MM.1S (cell line): ENCODE results near the gene CHD6.

Experiments
- CTCF ChIP-seq: fragments of 300-600 bp; sonication (generic); IDR thresholded peaks from 2 replicates; pipeline ENCODE4 v1.5.1; 2016; ENCODE audit warnings: antibody characterized with exemption, low read length, mixed read lengths
- EZH2 ChIP-seq: fragments of 300-600 bp; sonication (generic); optimal IDR thresholded peaks from 2 replicates; pipeline ENCODE3; 2017; ENCODE audit warnings: low read depth, mild to moderate bottlenecking, antibody characterized with exemption, low read length, mixed read lengths

GRCh38 chr20:41426086-41426830 is 191.9 kb downstream of the CHD6 start:
- TF ChIP-seq CTCF (no peak), EZH2 (no peak)
